H9 (cell line): ENCODE data around the gene PARP1. TPM values are rescaled to one million over a fixed set of nuclear protein-coding genes. Genes with fewer than 3 reads are reported as not detected.

Source experiments
- DNase-seq: peaks from one replicate; pipeline ENCODE4 v3.0.0-alpha.2; 2017
- H2AFZ ChIP-seq: one replicate; pipeline ENCODE4 v1.6.1; 2013; ENCODE audit warnings: mild to moderate bottlenecking, low read length, control low read depth, moderate library complexity
- H2AK5ac ChIP-seq: 2 replicates; pipeline ENCODE4 v1.6.1; 2013; ENCODE audit warnings: low read length, control low read depth, mixed read lengths; ENCODE audit not compliant: insufficient read length
- H2BK120ac ChIP-seq: one replicate; pipeline ENCODE4 v1.6.1; 2013; ENCODE audit warnings: low read depth, mild to moderate bottlenecking, low read length, control low read depth, inconsistent platforms; ENCODE audit not compliant: poor library complexity, severe bottlenecking
- H2BK12ac ChIP-seq: 2 replicates; pipeline ENCODE4 v1.6.1; 2013; ENCODE audit warnings: low read length, control low read depth, mixed read lengths, low read depth; ENCODE audit not compliant: insufficient read length
- H2BK15ac ChIP-seq: 2 replicates; pipeline ENCODE4 v1.6.1; 2013; ENCODE audit warnings: low read depth, low read length, control low read depth
- H2BK20ac ChIP-seq: one replicate; pipeline ENCODE4 v1.6.1; 2013; ENCODE audit warnings: low read depth, mild to moderate bottlenecking, low read length, control low read depth, inconsistent platforms; ENCODE audit not compliant: poor library complexity, severe bottlenecking
- H2BK5ac ChIP-seq: 2 replicates; pipeline ENCODE4 v1.6.1; 2013; ENCODE audit warnings: low read length, control low read depth, mixed read lengths; ENCODE audit not compliant: insufficient read length
- H3K14ac ChIP-seq: 2 replicates; pipeline ENCODE4 v1.6.1; 2013; ENCODE audit warnings: low read length, control low read depth; ENCODE audit not compliant: insufficient read depth
- H3K18ac ChIP-seq: 2 replicates; pipeline ENCODE4 v1.6.1; 2013; ENCODE audit warnings: low read depth, mild to moderate bottlenecking, mixed read lengths, low read length, control low read depth; ENCODE audit not compliant: insufficient read length
- H3K23ac ChIP-seq: 2 replicates; pipeline ENCODE4 v1.6.1; 2013; ENCODE audit warnings: low read length, control low read depth, mixed read lengths, low read depth; ENCODE audit not compliant: insufficient read length
- H3K23me2 ChIP-seq: 2 replicates; pipeline ENCODE4 v1.6.1; 2013; ENCODE audit warnings: low read depth, mild to moderate bottlenecking, mixed read lengths, low read length, control low read depth; ENCODE audit not compliant: insufficient read length, poor library complexity, severe bottlenecking
- H3K27ac ChIP-seq: 2 replicates; pipeline ENCODE4 v1.5.1; 2013; ENCODE audit warnings: low read length, control low read depth, mixed read lengths, low read depth; ENCODE audit not compliant: insufficient read length
- H3K27me3 ChIP-seq: 2 replicates; pipeline ENCODE4 v1.6.1; 2013; ENCODE audit warnings: low read length, control low read depth, inconsistent platforms; ENCODE audit not compliant: insufficient read depth
- H3K4ac ChIP-seq: 2 replicates; pipeline ENCODE4 v1.6.1; 2013; ENCODE audit warnings: low read depth, mild to moderate bottlenecking, control low read depth, inconsistent platforms, low read length, moderate library complexity
- H3K4me1 ChIP-seq: 2 replicates; pipeline ENCODE4 v1.6.1; 2013; ENCODE audit warnings: low read length, control low read depth, inconsistent platforms; ENCODE audit not compliant: insufficient read depth
- H3K4me2 ChIP-seq: 2 replicates; pipeline ENCODE4 v1.6.1; 2013; ENCODE audit warnings: low read length, control low read depth, mixed read lengths; ENCODE audit not compliant: insufficient read length, insufficient read depth
- H3K56ac ChIP-seq: 2 replicates; pipeline ENCODE4 v1.6.1; 2013; ENCODE audit warnings: low read depth, mild to moderate bottlenecking, mixed read lengths, low read length, control low read depth; ENCODE audit not compliant: insufficient read length
- H3K79me1 ChIP-seq: 2 replicates; pipeline ENCODE4 v1.6.1; 2013; ENCODE audit warnings: low read depth, mild to moderate bottlenecking, moderate library complexity, low read length, control low read depth, inconsistent platforms; ENCODE audit not compliant: insufficient read depth, poor library complexity, severe bottlenecking
- H3K79me2 ChIP-seq: 2 replicates; pipeline ENCODE4 v1.6.1; 2013; ENCODE audit warnings: low read length, control low read depth, inconsistent platforms; ENCODE audit not compliant: insufficient read depth
- H3K9ac ChIP-seq: 2 replicates; pipeline ENCODE4 v1.6.1; 2013; ENCODE audit warnings: low read length, control low read depth, mixed read lengths; ENCODE audit not compliant: insufficient read length; ENCODE audit errors: extremely low read depth
- H3K9me3 ChIP-seq: one replicate; pipeline ENCODE4 v1.6.1; 2013; ENCODE audit warnings: low read depth, low read length, inconsistent platforms; ENCODE audit not compliant: control insufficient read depth
- H3T11ph ChIP-seq: one replicate; pipeline ENCODE4 v1.6.1; 2013; ENCODE audit warnings: mild to moderate bottlenecking, low read length, control low read depth, inconsistent platforms
- H4K20me1 ChIP-seq: one replicate; pipeline ENCODE4 v1.6.1; 2013; ENCODE audit not compliant: control insufficient read depth, insufficient read length, insufficient read depth
- H4K5ac ChIP-seq: 2 replicates; pipeline ENCODE4 v1.6.1; 2013; ENCODE audit warnings: low read depth, mild to moderate bottlenecking, mixed read lengths, low read length, control low read depth; ENCODE audit not compliant: insufficient read length
- H4K8ac ChIP-seq: replicated peaks from 2 replicates; pipeline ENCODE4 v1.6.1; 2013; ENCODE audit warnings: low read length, control low read depth, mixed read lengths, low read depth; ENCODE audit not compliant: insufficient read length
- H4K91ac ChIP-seq: 2 replicates; pipeline ENCODE4 v1.6.1; 2013; ENCODE audit warnings: low read depth, mild to moderate bottlenecking, moderate library complexity, mixed read lengths, low read length, control low read depth; ENCODE audit not compliant: insufficient read length
- H3K27ac Mint-ChIP-seq, 3 experiments: 2 replicates in 2 of 3; 3 replicates in 1 of 3; pipeline ENCODE4 v1.8.0; 2020 to 2021; ENCODE audit warnings: mixed read lengths in 3 of 3, mild to moderate bottlenecking in 1 of 3, moderate library complexity in 1 of 3
- H3K27me3 Mint-ChIP-seq: 2 replicates; pipeline ENCODE4 v1.8.0; 2021; ENCODE audit warnings: low read depth, mild to moderate bottlenecking, moderate library complexity, mixed read lengths
- H3K36me3 Mint-ChIP-seq, 3 experiments: 2 replicates in 2 of 3; 3 replicates in 1 of 3; pipeline ENCODE4 v1.8.0; 2020 to 2021; ENCODE audit warnings: low read depth in 3 of 3, mixed read lengths in 3 of 3; ENCODE audit not compliant: insufficient read depth in 1 of 3
- H3K4me1 Mint-ChIP-seq, 2 experiments: 2 replicates each; pipeline ENCODE4 v1.8.0; 2020; ENCODE audit warnings: mixed read lengths in 2 of 2
- H3K4me3 Mint-ChIP-seq, 2 experiments: 2 replicates in 1 of 2; 3 replicates in 1 of 2; pipeline ENCODE4 v1.8.0; 2020 to 2021; ENCODE audit warnings: mild to moderate bottlenecking in 2 of 2, mixed read lengths in 2 of 2, moderate library complexity in 1 of 2
- H3K9me3 Mint-ChIP-seq, 2 experiments: 2 replicates in 1 of 2; 3 replicates in 1 of 2; pipeline ENCODE4 v1.8.0; 2020; ENCODE audit warnings: mild to moderate bottlenecking in 2 of 2, mixed read lengths in 2 of 2, moderate library complexity in 1 of 2
- WGBS: extraction: QIAGEN DNeasy Blood & Tissue Kit; methylation state at CpG from one replicate; pipeline ENCODE4 v1.1.7; 2013; ENCODE audit warnings: missing lambda C conversion rate, low lambda C conversion rate, mixed read lengths; ENCODE audit not compliant: insufficient read length; ENCODE audit errors: extremely low coverage; 5-methylcytosine and 5-hydroxymethylcytosine counted together
- total RNA-seq: library from RNA; stranded (reverse); gene quantifications from 2 replicates; pipeline ENCODE4 v1.2.1, GENCODE V29; 2021
- TF ChIP-seq, protein P1 (sequence below): fragments of 200-600 bp; sonication (generic); conservative IDR thresholded peaks from 3 replicates; pipeline ENCODE4 v1.8.0; 2021; ENCODE audit warnings: antibody characterized with exemption, mild to moderate bottlenecking

PARP1 gene
- total RNA-seq, 1 experiment from 2014 or later: 337 TPM

DNA sequence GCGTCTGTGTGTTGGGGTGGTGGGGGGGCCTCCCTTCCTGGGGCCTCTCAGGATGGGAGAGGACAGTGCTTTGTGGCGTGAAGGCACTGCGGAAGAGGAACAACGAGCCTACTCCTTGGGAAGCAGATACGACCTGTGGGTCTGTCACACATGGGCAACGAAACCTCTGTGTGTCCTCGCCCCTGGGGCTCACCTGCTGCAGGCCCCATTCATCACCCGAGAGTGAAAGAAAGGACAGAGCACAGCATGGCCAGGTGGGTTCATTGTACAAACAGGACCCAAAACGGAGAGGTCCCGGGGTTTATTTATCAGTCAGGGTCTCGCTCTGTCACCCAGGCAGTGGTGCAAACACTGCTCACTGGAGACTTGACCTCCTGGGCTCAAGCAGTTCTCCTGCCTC is 58.8 kb downstream of the PARP1 start:
- no peak overlapping the region for H3K27ac ChIP-seq
- DNase-seq: no peak

More for the DNA sequence above, 58.8 kb downstream of the PARP1 start:
- H3K27ac Mint-ChIP-seq: peak overlapping the region in 1 of 3 experiments; percentile 89; a peak in 2 of 7 replicates
- Histone ChIP-seq H3K27me3 (no peaks in the 10 kb centered on the region), H3K23me2 (no peaks in the 10 kb centered on the region), H3K4me1 (no peaks in the 10 kb centered on the region; the same call in 1 of the 2 replicates), H3K23ac (no peak overlapping the region), H2AFZ (no peak overlapping the region), H3K79me2 (no peaks in the 10 kb centered on the region), H3K9ac (no peak overlapping the region), H2BK12ac (no peak overlapping the region), H3K9me3 (no peaks in the 10 kb centered on the region), H3K14ac (no peak overlapping the region; the same call in 1 of the 2 replicates), H4K20me1 (no peaks in the 10 kb centered on the region), H2AK5ac (no peak overlapping the region), H4K5ac (no peak overlapping the region), H2BK15ac (no peak overlapping the region), H3T11ph (no peak overlapping the region), H2BK5ac (no peak overlapping the region), H3K18ac (no peak overlapping the region), H3K56ac (no peak overlapping the region), H4K91ac (no peak overlapping the region), H3K79me1 (no peaks in the 10 kb centered on the region), H2BK20ac (no peak overlapping the region), H4K8ac (no peak overlapping the region), H3K4me2 (no peak overlapping the region), H3K4ac (no peak overlapping the region), H2BK120ac (no peak overlapping the region)
- WGBS: no CpG with 5 or more reads among the region's 11 CpGs
- no peaks in the 10 kb centered on the region for H3K9me3 Mint-ChIP-seq
- H3K4me3 Mint-ChIP-seq: no peak overlapping the region
- H3K36me3 Mint-ChIP-seq: no peaks in the 10 kb centered on the region
- TF ChIP-seq, protein P1, sequence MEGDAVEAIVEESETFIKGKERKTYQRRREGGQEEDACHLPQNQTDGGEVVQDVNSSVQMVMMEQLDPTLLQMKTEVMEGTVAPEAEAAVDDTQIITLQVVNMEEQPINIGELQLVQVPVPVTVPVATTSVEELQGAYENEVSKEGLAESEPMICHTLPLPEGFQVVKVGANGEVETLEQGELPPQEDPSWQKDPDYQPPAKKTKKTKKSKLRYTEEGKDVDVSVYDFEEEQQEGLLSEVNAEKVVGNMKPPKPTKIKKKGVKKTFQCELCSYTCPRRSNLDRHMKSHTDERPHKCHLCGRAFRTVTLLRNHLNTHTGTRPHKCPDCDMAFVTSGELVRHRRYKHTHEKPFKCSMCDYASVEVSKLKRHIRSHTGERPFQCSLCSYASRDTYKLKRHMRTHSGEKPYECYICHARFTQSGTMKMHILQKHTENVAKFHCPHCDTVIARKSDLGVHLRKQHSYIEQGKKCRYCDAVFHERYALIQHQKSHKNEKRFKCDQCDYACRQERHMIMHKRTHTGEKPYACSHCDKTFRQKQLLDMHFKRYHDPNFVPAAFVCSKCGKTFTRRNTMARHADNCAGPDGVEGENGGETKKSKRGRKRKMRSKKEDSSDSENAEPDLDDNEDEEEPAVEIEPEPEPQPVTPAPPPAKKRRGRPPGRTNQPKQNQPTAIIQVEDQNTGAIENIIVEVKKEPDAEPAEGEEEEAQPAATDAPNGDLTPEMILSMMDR: no peak
- H3K27me3 Mint-ChIP-seq: no peaks in the 10 kb centered on the region
- peaks cover 2 to 8% of the 10 kb centered on the region in 2 experiments; a peak in 3 of 4 replicates for H3K4me1 Mint-ChIP-seq
